Panc1 (cell line): ENCODE measurements around the gene SCGB2A2. TPM values are rescaled to one million over a fixed set of nuclear protein-coding genes. Genes with fewer than 3 reads are reported as not detected.

Experiments used
- ATAC-seq: fragments of 200-7000 bp; cut with Tn5 transposase; 2 replicates; pipeline ENCODE4 v1.9.1; 2020; ENCODE audit warnings: mild to moderate bottlenecking, moderate library complexity
- BruUV-seq: library from RNA; stranded (reverse); fragments of 400-500 nt; replicated peaks from 2 replicates; lab custom pipeline; 2021; lab: Mats Ljungman, UMichigan
- CTCF ChIA-PET: fragments of 300-600 bp; sonication (Branson Sonifier 250); formaldehyde crosslinking; loops from one replicate; lab custom pipeline; 2022; ENCODE audit warnings: antibody characterized with exemption; lab: Charles Lee
- POLR2A ChIA-PET: fragments of 300-600 bp; sonication (Branson Sonifier 250); formaldehyde crosslinking; loops from one replicate; lab custom pipeline; 2022; ENCODE audit warnings: antibody characterized with exemption; lab: Charles Lee
- DNase-seq: peaks from one replicate; pipeline ENCODE4 v3.0.0-alpha.2; 2010; ENCODE audit warnings: low read depth, low spot score
- H3K27ac ChIP-seq: 2 replicates; pipeline ENCODE4 v1.5.1; 2011; ENCODE audit warnings: mild to moderate bottlenecking, low read length, inconsistent platforms
- H3K27me3 ChIP-seq: fragments of 200-500 bp; sonication (Bioruptor generic); 2 replicates; pipeline ENCODE4 v1.6.0; 2014; ENCODE audit warnings: low read length, inconsistent platforms; ENCODE audit not compliant: control insufficient read depth, insufficient read depth
- H3K36me3 ChIP-seq: fragments of 200-500 bp; sonication (Bioruptor generic); 2 replicates; pipeline ENCODE4 v1.5.1; 2014; ENCODE audit warnings: inconsistent platforms, mild to moderate bottlenecking, low read length, moderate library complexity; ENCODE audit not compliant: control insufficient read depth, insufficient read depth
- H3K4me1 ChIP-seq: 2 replicates; pipeline ENCODE4 v1.5.1; 2011; ENCODE audit warnings: inconsistent platforms, mild to moderate bottlenecking, low read length, moderate library complexity; ENCODE audit not compliant: control insufficient read depth, insufficient read depth
- H3K4me3 ChIP-seq, 2 experiments: 2 replicates each; pipeline ENCODE4 v1.5.1; 2011 to 2012; ENCODE audit warnings: low read depth in 2 of 2, low read length in 2 of 2, mild to moderate bottlenecking in 2 of 2, inconsistent platforms in 1 of 2, moderate library complexity in 1 of 2
- H3K9me3 ChIP-seq: fragments of 200-500 bp; sonication (Bioruptor generic); 2 replicates; pipeline ENCODE4 v1.5.1; 2014; ENCODE audit warnings: low read depth, mild to moderate bottlenecking, inconsistent platforms, low read length, moderate library complexity; ENCODE audit not compliant: control insufficient read depth, insufficient read depth
- CTCF ChIP-seq: fragments of 450-650 bp; IDR thresholded peaks from 2 replicates; pipeline ENCODE4 v1.5.1; 2017; ENCODE audit warnings: mild to moderate bottlenecking
- POLR2AphosphoS5 ChIP-seq: IDR thresholded peaks from 2 replicates; pipeline ENCODE4 v1.6.1; 2012; ENCODE audit warnings: mild to moderate bottlenecking, low read depth, low read length, moderate library complexity
- REST ChIP-seq, 2 experiments: IDR thresholded peaks; 2 replicates each; pipeline ENCODE4 v1.6.1; 2011 to 2012; ENCODE audit warnings: low read depth in 2 of 2, control low read depth in 1 of 2, low read length in 1 of 2, mild to moderate bottlenecking in 1 of 2, moderate library complexity in 1 of 2; ENCODE audit not compliant: insufficient read depth in 1 of 2
- SIN3A ChIP-seq: IDR thresholded peaks from 2 replicates; pipeline ENCODE4 v1.6.1; 2012; ENCODE audit warnings: low read depth, mild to moderate bottlenecking, low read length, moderate library complexity, borderline replicate concordance; ENCODE audit not compliant: insufficient read depth
- TCF7L2 ChIP-seq: IDR thresholded peaks from 2 replicates; pipeline ENCODE4 v1.6.1; 2011; ENCODE audit warnings: mild to moderate bottlenecking, low read depth, low read length, inconsistent platforms
- in situ Hi-C: cut with HindIII; loops from 2 replicates; pipeline ENCODE4 v1.10.0; 2016; ENCODE audit warnings: low sequenced_read_pairs, low pct_unique_long_range_greater_than_20kb
- intact Hi-C: fragments of 100-400 bp; cut with micrococcal nuclease; formaldehyde crosslinking; loops from one replicate; pipeline ENCODE4 v1.10.0; 2022; ENCODE audit not compliant: unreplicated experiment
- total RNA-seq: library from RNA; stranded (reverse); gene quantifications from one replicate; pipeline ENCODE4 v1.2.1, GENCODE V29; 2021; ENCODE audit not compliant: unreplicated experiment

Gene SCGB2A2
- total RNA-seq, 1 experiment from 2014 or later = not detected

DNA sequence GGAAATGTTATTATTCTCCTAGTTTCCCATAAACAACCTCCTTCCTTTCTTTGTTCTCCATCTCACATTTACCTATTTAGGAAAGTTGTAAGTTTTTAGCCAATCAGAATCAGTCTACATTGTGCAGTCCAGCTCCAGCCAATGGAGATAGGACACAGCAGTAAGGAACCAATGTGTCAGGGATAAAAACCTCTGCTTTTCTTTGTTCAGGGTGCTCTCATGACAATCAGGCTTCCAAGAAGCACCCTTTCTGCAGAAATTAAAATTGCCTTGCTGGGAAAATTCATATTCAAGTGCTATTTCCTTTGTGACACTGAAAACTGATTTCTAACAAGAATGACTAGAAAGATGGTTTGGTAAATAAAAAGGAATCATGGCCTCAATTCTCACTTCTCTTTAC, 46.9 kb upstream of the SCGB2A2 start:
- ChIA-PET POLR2A (no interaction called here), CTCF (no interaction called here)
- H3K4me3 ChIP-seq = no peak overlapping the region
- in situ Hi-C loops (loop anchor here (5.0 kb wide), 1 partner anchor 34 kb away; no protein-coding TSS in a partner anchor), intact Hi-C loops (no loop called here)
- no peak overlapping the region for H3K27ac ChIP-seq
- H3K36me3 ChIP-seq = no peaks in the 10 kb centered on the region
- no TSS peak for BruUV-seq
- H3K27me3 ChIP-seq = no peaks in the 10 kb centered on the region
- peaks cover 16% of the 10 kb centered on the region; the same call in 1 of the 2 replicates for H3K9me3 ChIP-seq
- no peak for TF ChIP-seq CTCF
- no peak for TF ChIP-seq TCF7L2
- no peak for TF ChIP-seq POLR2AphosphoS5
- TF ChIP-seq SIN3A = no peak
- TF ChIP-seq REST (IDR thresholded peaks at IDR 0.05; ENCODE audit: insufficient read depth in 1 of 2, low read depth in 2 of 2, low read length in 1 of 2) = no peak
- DNase-seq (no peak), ATAC-seq (no peak)
- H3K4me1 ChIP-seq = no peaks in the 10 kb centered on the region

GRCh38 chr11:62233730-62234129, 36.2 kb upstream of the SCGB2A2 start:
- BruUV-seq = no TSS peak
- peaks cover 6% of the 10 kb centered on the region for H3K27me3 ChIP-seq
- ChIA-PET CTCF (interaction anchor here (1.2 kb wide), 1 partner anchor 77 kb away, joined by 3 read pairs; no protein-coding TSS in a partner anchor), POLR2A (no interaction called here)
- no peak for ATAC-seq
- no peak overlapping the region for H3K4me3 ChIP-seq
- DNase-seq = no peak
- H3K36me3 ChIP-seq = no peaks in the 10 kb centered on the region
- H3K9me3 ChIP-seq = no peaks in the 10 kb centered on the region
- H3K27ac ChIP-seq = no peak overlapping the region
- TF ChIP-seq CTCF (peak; percentile 55; the same call in 1 of the 2 replicates), SIN3A (no peak)
- intact Hi-C loops = loop anchor here (5.0 kb wide), 1 partner anchor 79 kb away; no protein-coding TSS in a partner anchor
- in situ Hi-C loops = no loop called here
- no peaks in the 10 kb centered on the region for H3K4me1 ChIP-seq
